Endothelial cell of hepatic sinusoid (primary cell): Measurements from ENCODE around the gene FBXL19.

Source experiments
- in situ Hi-C: cut with HindIII; loops from 2 replicates; pipeline ENCODE4 v1.10.0; 2017; ENCODE audit warnings: low sequenced_read_pairs

Gene FBXL19

GRCh38 chr16:30957456-30958174 lies 34.2 kb downstream of the FBXL19 start, which contains the start of gene SETD1A:
Gene SETD1A, plus strand, starts transcription at chr16:30957754. Its CDS starts 978 bp downstream, at chr16:30958732.
- in situ Hi-C loops, result no loop called here

GRCh38 chr16:30958175-30959079 lies 35.1 kb downstream of the FBXL19 start:
- in situ Hi-C loops, result no loop called here

GRCh38 chr16:30961384-30961783 lies 38.0 kb downstream of the FBXL19 start:
- in situ Hi-C loops, result no loop called here

GRCh38 chr16:30963925-30964511 lies 40.6 kb downstream of the FBXL19 start:
- in situ Hi-C loops, result no loop called here

GRCh38 chr16:30964574-30965226 lies 41.3 kb downstream of the FBXL19 start:
- in situ Hi-C loops, result no loop called here

GRCh38 chr16:30965436-30965835 lies 42.1 kb downstream of the FBXL19 start:
- in situ Hi-C loops, result no loop called here

- in situ Hi-C loops, result no loop called here
Observed at GRCh38 chr16:30966033-30966619, 42.8 kb downstream of the FBXL19 start.

- in situ Hi-C loops, result no loop called here
Observed at GRCh38 chr16:30967795-30968194, 44.4 kb downstream of the FBXL19 start.

GRCh38 chr16:30969246-30969842 lies 46.0 kb downstream of the FBXL19 start:
- in situ Hi-C loops, result no loop called here

GRCh38 chr16:30971298-30971697 lies 47.9 kb downstream of the FBXL19 start:
- in situ Hi-C loops, result no loop called here

- in situ Hi-C loops, result no loop called here
Observed at GRCh38 chr16:30972872-30973271, 49.5 kb downstream of the FBXL19 start.

- in situ Hi-C loops, result no loop called here
Observed at GRCh38 chr16:30974348-30974747, 51.0 kb downstream of the FBXL19 start.

- in situ Hi-C loops, result no loop called here
Observed at GRCh38 chr16:30976486-30976885, 53.1 kb downstream of the FBXL19 start.

GRCh38 chr16:30977502-30977901 lies 54.1 kb downstream of the FBXL19 start:
- in situ Hi-C loops, result no loop called here

GRCh38 chr16:30979170-30980022 lies 56.0 kb downstream of the FBXL19 start:
- in situ Hi-C loops, result no loop called here

GRCh38 chr16:30980023-30980371 lies 56.6 kb downstream of the FBXL19 start:
- in situ Hi-C loops, result no loop called here

- in situ Hi-C loops, result no loop called here
Observed at GRCh38 chr16:30980434-30980833, 57.1 kb downstream of the FBXL19 start.

- in situ Hi-C loops, result no loop called here
Observed at GRCh38 chr16:30980959-30981358, 57.6 kb downstream of the FBXL19 start.

- in situ Hi-C loops, result no loop called here
Observed at GRCh38 chr16:30982548-30983288, 59.3 kb downstream of the FBXL19 start.
